ENCODE results near the gene SGCA. TPM values are rescaled to one million over a fixed set of nuclear protein-coding genes. Genes with fewer than 3 reads are reported as not detected.

Gene SGCA
- polyA plus RNA-seq, 1 donor (not counting 4 experiments of a cell fraction or from before 2014, with no cell fraction given): not detected

DNA sequence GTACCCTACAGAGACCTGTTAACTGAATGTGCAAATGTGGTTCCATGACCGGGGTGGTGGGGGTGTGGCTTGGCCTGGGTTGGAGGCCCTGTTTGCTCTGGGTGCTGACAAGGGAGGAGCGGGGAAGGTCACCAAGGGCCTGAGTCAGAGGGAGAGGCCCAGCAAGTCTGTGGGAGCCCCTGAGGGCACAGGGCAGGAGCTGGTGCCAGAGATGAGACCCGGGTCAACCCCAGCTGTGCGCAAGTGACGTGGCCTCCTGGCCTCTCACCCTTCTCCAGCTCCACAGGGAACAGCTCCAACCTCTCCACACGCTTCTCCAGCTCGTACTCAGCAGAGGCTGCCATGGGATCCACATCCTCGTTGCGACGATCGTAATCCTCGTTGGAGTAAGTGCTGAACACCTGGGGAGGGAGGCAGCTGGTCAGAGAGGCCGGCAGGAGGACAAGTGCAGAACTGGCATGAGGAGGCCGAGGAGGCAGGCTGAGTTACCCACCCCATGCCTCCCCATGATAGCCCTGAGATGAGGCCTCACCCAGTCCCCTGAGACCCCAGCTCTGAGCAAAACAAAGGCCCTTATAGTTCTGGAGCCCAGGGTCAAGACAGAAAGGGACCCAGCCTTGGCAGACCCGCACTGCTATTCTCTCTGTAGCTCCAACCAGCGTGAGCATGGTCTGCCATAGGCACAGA lies 20.8 kb upstream of the SGCA start:
- Histone ChIP-seq H3K79me2 (ENCODE audit: control insufficient read depth, insufficient read depth, low read length) (peaks cover 54% of the 10 kb centered on the region), H3K27ac (ENCODE audit: control insufficient read depth, insufficient read depth, low read length) (no peak overlapping the region), H3K9me1 (ENCODE audit: control insufficient read depth, extremely low read depth, insufficient read depth, low read length) (peaks cover 4% of the 10 kb centered on the region), H3K4me1 (ENCODE audit: control insufficient read depth, extremely low read depth, insufficient read depth, low read length) (peaks cover 26% of the 10 kb centered on the region), H2AFZ (ENCODE audit: control insufficient read depth, low read length) (no peak overlapping the region), H3K9ac (ENCODE audit: control insufficient read depth, extremely low read depth, insufficient read depth, low read length) (no peak overlapping the region), H3K4me3 (ENCODE audit: control insufficient read depth in 2 of 3, extremely low read depth in 1 of 3, insufficient read depth in 2 of 3, low read depth in 1 of 3, low read length in 3 of 3) (no peak overlapping the region), H4K20me1 (ENCODE audit: control insufficient read depth, extremely low read depth, insufficient read depth, low read length) (peaks cover 36% of the 10 kb centered on the region), H3K4me2 (ENCODE audit: control insufficient read depth, extremely low read depth, insufficient read depth, low read depth, low read length) (no peak overlapping the region), H3K27me3 (ENCODE audit: control insufficient read depth, extremely low read depth, insufficient read depth, low read length) (no peaks in the 10 kb centered on the region), H3K36me3 (ENCODE audit: control insufficient read depth in 2 of 2, extremely low read depth in 1 of 2, insufficient read depth in 2 of 2, low read length in 2 of 2) (peaks cover 32 to 52% of the 10 kb centered on the region in 2 experiments), H3K9me3 (ENCODE audit: control insufficient read depth, low read depth, low read length) (no peaks in the 10 kb centered on the region)
- no peak for DNase-seq (ENCODE audit: low read depth, low spot score)
- TF ChIP-seq EZH2 (IDR thresholded peaks at IDR 0.05; ENCODE audit: low read length): no peak
- TF ChIP-seq, protein P1, sequence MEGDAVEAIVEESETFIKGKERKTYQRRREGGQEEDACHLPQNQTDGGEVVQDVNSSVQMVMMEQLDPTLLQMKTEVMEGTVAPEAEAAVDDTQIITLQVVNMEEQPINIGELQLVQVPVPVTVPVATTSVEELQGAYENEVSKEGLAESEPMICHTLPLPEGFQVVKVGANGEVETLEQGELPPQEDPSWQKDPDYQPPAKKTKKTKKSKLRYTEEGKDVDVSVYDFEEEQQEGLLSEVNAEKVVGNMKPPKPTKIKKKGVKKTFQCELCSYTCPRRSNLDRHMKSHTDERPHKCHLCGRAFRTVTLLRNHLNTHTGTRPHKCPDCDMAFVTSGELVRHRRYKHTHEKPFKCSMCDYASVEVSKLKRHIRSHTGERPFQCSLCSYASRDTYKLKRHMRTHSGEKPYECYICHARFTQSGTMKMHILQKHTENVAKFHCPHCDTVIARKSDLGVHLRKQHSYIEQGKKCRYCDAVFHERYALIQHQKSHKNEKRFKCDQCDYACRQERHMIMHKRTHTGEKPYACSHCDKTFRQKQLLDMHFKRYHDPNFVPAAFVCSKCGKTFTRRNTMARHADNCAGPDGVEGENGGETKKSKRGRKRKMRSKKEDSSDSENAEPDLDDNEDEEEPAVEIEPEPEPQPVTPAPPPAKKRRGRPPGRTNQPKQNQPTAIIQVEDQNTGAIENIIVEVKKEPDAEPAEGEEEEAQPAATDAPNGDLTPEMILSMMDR (optimal IDR thresholded peaks at IDR 0.05 in 1 of 3, IDR thresholded peaks at IDR 0.05 in 1 of 3, conservative IDR thresholded peaks at IDR 0.05 in 1 of 3; ENCODE audit: extremely low read depth in 1 of 3, insufficient read depth in 2 of 3, low read length in 3 of 3): no peak
- dilution Hi-C loops (cut with MboI; ENCODE audit: extremely low pct_ligation_motif_present, low sequenced_read_pairs): no loop called here
- FAIRE-seq: no peak

GRCh38 chr17:50145532-50146229 lies 20.1 kb upstream of the SGCA start:
- Histone ChIP-seq H3K4me2 (ENCODE audit: control insufficient read depth, extremely low read depth, insufficient read depth, low read depth, low read length) (no peak overlapping the region), H3K4me3 (ENCODE audit: control insufficient read depth in 2 of 3, extremely low read depth in 1 of 3, insufficient read depth in 2 of 3, low read depth in 1 of 3, low read length in 3 of 3) (no peak overlapping the region), H3K36me3 (ENCODE audit: control insufficient read depth in 2 of 2, extremely low read depth in 1 of 2, insufficient read depth in 2 of 2, low read length in 2 of 2) (peaks cover 26 to 45% of the 10 kb centered on the region in 2 experiments), H3K9me1 (ENCODE audit: control insufficient read depth, extremely low read depth, insufficient read depth, low read length) (peaks cover 4% of the 10 kb centered on the region), H3K27ac (ENCODE audit: control insufficient read depth, insufficient read depth, low read length) (no peak overlapping the region), H3K9me3 (ENCODE audit: control insufficient read depth, low read depth, low read length) (no peaks in the 10 kb centered on the region), H3K4me1 (ENCODE audit: control insufficient read depth, extremely low read depth, insufficient read depth, low read length) (peaks cover 26% of the 10 kb centered on the region), H3K9ac (ENCODE audit: control insufficient read depth, extremely low read depth, insufficient read depth, low read length) (no peak overlapping the region), H3K79me2 (ENCODE audit: control insufficient read depth, insufficient read depth, low read length) (peaks cover 59% of the 10 kb centered on the region), H3K27me3 (ENCODE audit: control insufficient read depth, extremely low read depth, insufficient read depth, low read length) (no peaks in the 10 kb centered on the region), H4K20me1 (ENCODE audit: control insufficient read depth, extremely low read depth, insufficient read depth, low read length) (peaks cover 32% of the 10 kb centered on the region), H2AFZ (ENCODE audit: control insufficient read depth, low read length) (no peak overlapping the region)
- TF ChIP-seq, protein P1 (optimal IDR thresholded peaks at IDR 0.05 in 1 of 3, IDR thresholded peaks at IDR 0.05 in 1 of 3, conservative IDR thresholded peaks at IDR 0.05 in 1 of 3; ENCODE audit: extremely low read depth in 1 of 3, insufficient read depth in 2 of 3, low read length in 3 of 3): no peak
- TF ChIP-seq EZH2 (IDR thresholded peaks at IDR 0.05; ENCODE audit: low read length): no peak
- DNase-seq (ENCODE audit: low read depth, low spot score) (no peak), FAIRE-seq (no peak)
- dilution Hi-C loops (cut with MboI; ENCODE audit: extremely low pct_ligation_motif_present, low sequenced_read_pairs): no loop called here

All from keratinocyte (primary cell).